AG04450 (cell line): ENCODE data around the gene TRIM10. TPM values are rescaled to one million over a fixed set of nuclear protein-coding genes. Genes with fewer than 3 reads are reported as not detected.

Experiments
- CTCF ChIA-PET: fragments of 300-600, 350-600 bp; formaldehyde crosslinking; extraction: SDS; loops from one replicate; lab custom pipeline; 2022; ENCODE audit warnings: antibody characterized with exemption, inconsistent platforms; lab: Charles Lee
- POLR2A ChIA-PET: fragments of 350-600 bp; formaldehyde crosslinking; extraction: SDS; loops from one replicate; lab custom pipeline; 2021; ENCODE audit warnings: antibody characterized with exemption, inconsistent platforms; lab: Yijun Ruan, JAX
- DNase-seq: peaks from one replicate; pipeline ENCODE4 v3.0.0-alpha.2; 2011; ENCODE audit warnings: low read depth, low spot score
- H3K27ac ChIP-seq: one replicate; pipeline ENCODE4 v1.5.1; 2012; ENCODE audit warnings: low read depth, low read length, control low read depth
- H3K27me3 ChIP-seq: one replicate; pipeline ENCODE4 v1.6.0; 2012; ENCODE audit warnings: low read length; ENCODE audit not compliant: control insufficient read depth, insufficient read depth
- H3K4me3 ChIP-seq: 2 replicates; pipeline ENCODE4 v1.5.1; 2011; ENCODE audit warnings: mild to moderate bottlenecking, low read depth, low read length, control low read depth
- H3K9me3 ChIP-seq: 2 replicates; pipeline ENCODE4 v1.5.1; 2012; ENCODE audit warnings: low read length; ENCODE audit not compliant: control insufficient read depth, insufficient read depth
- CTCF ChIP-seq: IDR thresholded peaks from 2 replicates; pipeline ENCODE4 v1.5.1; 2011; ENCODE audit warnings: low read depth, low read length, control low read depth, inconsistent platforms
- polyA plus RNA-seq: library from polyadenylated mRNA; depleted of rRNA; stranded (reverse); fragments of >200 nt; gene quantifications from 2 replicates; pipeline ENCODE4 v1.2.3, GENCODE V29; 2011; rRNA removed
- small RNA-seq: library from RNA; depleted of rRNA; stranded (forward); fragments of <200 nt; gene quantifications from one replicate; pipeline ENCODE3, GENCODE V24; 2012; ENCODE audit warnings: low read depth; ENCODE audit not compliant: insufficient read length

Gene TRIM10
- polyA plus RNA-seq, 1 experiment = not detected

- H3K27ac ChIP-seq = no peak overlapping the region
- POLR2A ChIA-PET = interaction anchor here (0.6 to 1.3 kb wide), 3 partner anchors 21 to 43 kb away, joined by 3 to 6 read pairs (median 6); partner anchors contain the start of gene POLR1H
- peak overlapping the region; percentile 58; the same call in 1 of the 2 replicates for H3K4me3 ChIP-seq
- no peak for TF ChIP-seq CTCF
- H3K9me3 ChIP-seq = no peaks in the 10 kb centered on the region
- no peak for DNase-seq
- CTCF ChIA-PET = interaction anchor here (0.6 to 6.8 kb wide), 23 partner anchors 8 to 470 kb away, joined by 3 to 236 read pairs (median 4); partner anchors contain the start of gene GABBR1
- H3K27me3 ChIP-seq = peaks cover 44% of the 10 kb centered on the region
These were observed 57.2 kb downstream of the TRIM10 start for GRCh38 chr6:30103872-30104179.

GRCh38 chr6:30102970-30103871, 57.8 kb downstream of the TRIM10 start:
- Histone ChIP-seq H3K4me3 (peak overlapping the region; percentile 58), H3K27me3 (peaks cover 50% of the 10 kb centered on the region), H3K9me3 (no peaks in the 10 kb centered on the region), H3K27ac (no peak overlapping the region)
- POLR2A ChIA-PET = interaction anchor here (0.6 to 1.3 kb wide), 3 partner anchors 22 to 42 kb away, joined by 3 to 6 read pairs (median 6); partner anchors contain the start of gene POLR1H
- CTCF ChIA-PET = interaction anchor here (0.6 to 6.8 kb wide), 31 partner anchors 9 to 470 kb away, joined by 3 to 236 read pairs (median 4); partner anchors contain the start of genes GABBR1 and PPP1R11
- peak; percentile 92 for TF ChIP-seq CTCF
- DNase-seq = peak; percentile 64

- no peaks in the 10 kb centered on the region for H3K9me3 ChIP-seq
- CTCF ChIA-PET = interaction anchor here (0.6 to 6.8 kb wide), 23 partner anchors 9 to 140 kb away, joined by 3 to 236 read pairs (median 4); partner anchors contain the start of gene PPP1R11
- TF ChIP-seq CTCF = no peak
- H3K27me3 ChIP-seq = peaks cover 56% of the 10 kb centered on the region
- POLR2A ChIA-PET = interaction anchor here (1.0 to 1.3 kb wide), 2 partner anchors 41 kb away, joined by 3 to 6 read pairs; partner anchors contain the start of gene POLR1H
- DNase-seq = no peak
- H3K27ac ChIP-seq = no peak overlapping the region
- peak overlapping the region; percentile 40 for H3K4me3 ChIP-seq
These were observed 58.5 kb downstream of the TRIM10 start for GRCh38 chr6:30102414-30102969.

Small RNA genes within 50 kb of the gene (small RNA-seq; reads per million reads assigned to genes)
- gene RF00554 = not detected

Other genes starting within 250 kb of the TRIM10 start
- 368 and 445 TPM in 2 replicates for gene HLA-A, start 218.7 kb downstream of the TRIM10 start, polyA plus RNA-seq
- gene POLR1H, start 99.9 kb downstream of the TRIM10 start, polyA plus RNA-seq = 25.0 and 25.1 TPM in 2 replicates
- gene PPP1R11, start 94.0 kb downstream of the TRIM10 start, polyA plus RNA-seq = 49.8 and 53.5 TPM in 2 replicates
- not detected in 2 replicates for gene RNF39, start 85.4 kb downstream of the TRIM10 start, polyA plus RNA-seq
- gene TRIM31, start 48.1 kb downstream of the TRIM10 start, polyA plus RNA-seq = not detected in 2 replicates
- not detected in 2 replicates for gene TRIM40, start 25.1 kb downstream of the TRIM10 start, polyA plus RNA-seq
- gene TRIM15, start 2.3 kb upstream of the TRIM10 start, polyA plus RNA-seq = not detected in 2 replicates
- 22.7 and 24.4 TPM in 2 replicates for gene TRIM26, start 52.2 kb upstream of the TRIM10 start, polyA plus RNA-seq
- 6.3 and 6.7 TPM in 2 replicates for gene TRIM39, start 165.7 kb upstream of the TRIM10 start, polyA plus RNA-seq
- 18.9 and 19.7 TPM in 2 replicates for gene RPP21, start 183.9 kb upstream of the TRIM10 start, polyA plus RNA-seq